Fibroblast of mammary gland (primary cell): Measurements from ENCODE around the gene LAMB4.
A peak's percentile ranks its signal among the peaks of the same experiment; 100 is the strongest.
"Not testable (repeated sequence)": the region's sequence is repeated elsewhere in the genome, so short reads cannot be mapped to it uniquely, and the experiment has no call there.

Experiments used
- DNase-seq: peaks from one replicate; pipeline ENCODE4 v3.0.0-alpha.2; 2010; ENCODE audit warnings: low read depth
- H3K4me3 ChIP-seq: 2 replicates; pipeline ENCODE4 v1.5.1; 2011; ENCODE audit warnings: low read depth, mild to moderate bottlenecking, low read length, moderate library complexity; ENCODE audit not compliant: control insufficient read depth
- CTCF ChIP-seq: conservative IDR thresholded peaks from 2 replicates; pipeline ENCODE4 v1.5.1; 2011; ENCODE audit warnings: low read depth, low read length, inconsistent platforms; ENCODE audit not compliant: control insufficient read depth, insufficient read depth

LAMB4 gene

GRCh38 chr7:108037140-108037539, 93.0 kb downstream of the LAMB4 start:
- TF ChIP-seq CTCF = no peak
- no peak overlapping the region for H3K4me3 ChIP-seq
- DNase-seq = no peak

GRCh38 chr7:108034586-108034985, 95.6 kb downstream of the LAMB4 start:
- no peak overlapping the region for H3K4me3 ChIP-seq
- no peak for DNase-seq
- no peak for TF ChIP-seq CTCF

- no peak for TF ChIP-seq CTCF
- H3K4me3 ChIP-seq = no peak overlapping the region
- DNase-seq = no peak
Observed at GRCh38 chr7:108033776-108034497, 96.2 kb downstream of the LAMB4 start.

DNA sequence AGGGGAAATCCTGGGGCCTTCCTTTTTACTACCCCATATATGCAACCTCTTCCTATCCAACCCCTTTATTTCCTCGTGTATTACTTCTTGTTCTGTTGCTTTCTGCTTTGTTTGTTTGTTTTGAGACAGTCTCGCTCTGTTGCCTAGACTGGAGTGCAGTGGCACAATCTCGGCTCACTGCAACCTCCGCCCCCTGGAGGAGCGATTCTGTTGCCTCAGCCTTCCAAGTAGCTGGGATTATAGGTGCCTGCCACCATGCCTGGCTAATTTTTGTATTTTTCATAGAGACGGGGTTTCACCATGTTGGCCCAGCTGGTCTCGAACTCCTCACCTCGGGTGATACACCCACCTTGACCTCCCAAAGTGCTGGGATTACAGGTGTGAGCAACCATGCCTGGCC, 96.9 kb downstream of the LAMB4 start:
- not testable (repeated sequence) for H3K4me3 ChIP-seq, DNase-seq

- TF ChIP-seq CTCF = no peak
- no peak overlapping the region for H3K4me3 ChIP-seq
- peak; percentile 51 for DNase-seq
Observed at GRCh38 chr7:108030516-108030915, 99.6 kb downstream of the LAMB4 start.

DNA sequence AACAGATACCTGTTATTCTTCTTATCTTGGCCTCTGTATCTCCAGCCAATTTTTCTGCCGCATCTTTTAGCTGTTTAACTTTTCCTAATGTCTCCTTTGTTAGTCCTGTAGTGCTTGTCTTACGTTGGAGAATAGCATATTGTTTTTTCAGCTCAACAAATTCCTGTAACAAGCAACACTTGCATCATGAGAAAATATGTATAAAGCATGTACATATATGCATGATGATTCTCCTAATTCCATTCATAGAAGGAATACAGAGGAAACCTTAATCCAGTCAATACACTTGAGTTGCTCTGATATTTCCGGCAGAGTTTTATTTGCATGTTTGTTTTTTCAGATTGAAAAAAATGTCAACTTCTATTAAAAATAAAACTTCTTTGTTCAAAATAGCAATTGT, 101.1 kb downstream of the LAMB4 start:
- H3K4me3 ChIP-seq = no peak overlapping the region
- DNase-seq = no peak
- no peak for TF ChIP-seq CTCF

- DNase-seq = no peak
- TF ChIP-seq CTCF = no peak
- no peak overlapping the region for H3K4me3 ChIP-seq
Observed at GRCh38 chr7:108028111-108028510, 102.0 kb downstream of the LAMB4 start.
